NCI-H2081 (cell line): Measurements from ENCODE around the gene SACM1L.
"Not testable (repeated sequence)": the region's sequence is repeated elsewhere in the genome, so short reads cannot be mapped to it uniquely, and the experiment has no call there.

Experiments
- DNase-seq, 2 experiments: peaks; one replicate each; lab custom pipeline; 2025; lab: John Stamatoyannopoulos, UW

Gene SACM1L

DNA sequence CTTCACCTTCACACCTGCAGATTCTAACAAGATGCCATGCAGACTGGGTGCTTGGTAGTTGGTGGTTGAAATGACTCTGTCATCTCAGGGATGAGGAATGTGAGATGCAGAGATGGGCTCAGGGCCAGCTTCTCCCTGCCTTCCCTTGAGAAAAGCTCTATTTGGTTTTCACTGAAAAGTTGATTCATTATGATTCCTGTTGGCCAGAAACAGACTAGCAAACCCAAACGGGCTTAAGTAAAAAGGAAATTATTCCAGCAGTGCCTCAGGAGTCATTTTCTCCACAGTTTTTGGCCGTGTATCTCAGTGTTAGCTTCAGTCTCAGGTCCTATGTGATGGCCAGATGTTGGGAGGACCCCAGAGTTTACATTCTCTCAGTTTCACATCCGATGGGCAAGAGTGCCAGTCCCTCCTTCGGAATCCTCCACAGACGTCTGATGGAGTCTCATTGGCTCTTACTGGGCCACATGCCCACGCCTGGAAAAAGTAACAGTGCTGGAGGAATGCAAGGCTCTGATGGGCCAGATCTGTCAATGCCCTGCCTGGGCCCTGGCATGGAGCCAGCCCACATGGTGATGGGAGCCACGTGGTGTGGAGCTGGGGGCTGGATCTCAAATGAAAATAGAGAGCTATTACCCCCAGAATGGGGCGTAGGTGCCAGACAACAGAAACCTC lies 22.3 kb upstream of the SACM1L start:
- DNase-seq = no peak

DNA sequence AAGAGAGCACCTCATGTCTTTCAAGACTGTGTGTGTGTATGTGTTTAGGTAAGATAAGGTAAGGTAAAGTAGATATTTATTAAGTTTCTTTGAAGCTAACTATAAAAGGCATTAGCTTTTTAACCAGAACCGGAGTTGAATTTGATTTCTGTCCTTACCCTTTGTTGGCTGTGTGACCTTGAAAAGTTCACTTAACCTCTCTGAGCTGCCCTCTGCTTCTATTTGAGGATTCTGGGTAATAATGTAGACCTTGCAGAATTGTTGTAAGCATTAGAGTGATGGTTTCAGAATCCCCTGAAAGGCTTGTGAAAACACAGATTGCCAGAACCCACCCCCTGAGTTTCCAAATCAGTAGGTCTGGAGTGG lies 21.6 kb upstream of the SACM1L start:
- no peak for DNase-seq

DNA sequence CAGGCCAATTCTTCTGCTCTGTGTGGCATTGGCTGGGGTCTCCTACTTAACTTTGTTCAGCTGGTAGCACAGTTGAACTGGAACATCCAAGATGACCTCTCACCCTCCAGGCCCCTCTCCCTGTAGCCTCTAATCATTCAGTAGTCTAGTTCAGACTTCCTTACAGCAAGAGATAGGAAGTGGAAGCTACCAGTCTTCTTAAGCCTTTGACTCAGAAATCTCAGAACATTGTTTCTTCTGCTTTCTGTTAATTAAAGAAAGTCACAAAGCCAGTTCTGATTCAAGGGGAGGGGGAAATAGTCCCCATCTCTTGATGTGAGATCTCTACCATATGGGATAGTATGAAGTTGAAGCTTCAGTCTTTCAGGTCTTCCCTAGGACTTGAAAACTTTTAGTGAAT lies 18.8 kb upstream of the SACM1L start:
- no peak for DNase-seq

DNA sequence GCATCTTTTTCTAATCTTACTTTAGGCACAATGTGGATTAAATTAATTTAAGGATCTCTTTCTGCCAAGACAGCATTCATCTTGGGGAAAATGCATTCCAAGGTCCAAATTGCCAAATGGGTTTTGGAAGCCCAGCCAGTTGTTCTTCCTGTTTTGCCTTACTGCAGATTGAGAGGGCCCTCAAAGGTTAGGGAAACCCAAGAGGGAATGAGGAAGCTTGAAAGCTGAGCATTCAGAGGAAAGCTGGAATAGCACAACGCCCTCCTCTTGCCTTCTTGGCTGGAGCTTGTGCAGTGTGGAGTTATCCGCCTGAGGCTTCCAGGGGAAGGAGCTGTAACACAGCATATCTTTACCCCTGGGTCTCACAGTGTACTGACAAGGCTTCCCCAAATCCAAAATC lies 18.2 kb upstream of the SACM1L start:
- no peak for DNase-seq

DNA sequence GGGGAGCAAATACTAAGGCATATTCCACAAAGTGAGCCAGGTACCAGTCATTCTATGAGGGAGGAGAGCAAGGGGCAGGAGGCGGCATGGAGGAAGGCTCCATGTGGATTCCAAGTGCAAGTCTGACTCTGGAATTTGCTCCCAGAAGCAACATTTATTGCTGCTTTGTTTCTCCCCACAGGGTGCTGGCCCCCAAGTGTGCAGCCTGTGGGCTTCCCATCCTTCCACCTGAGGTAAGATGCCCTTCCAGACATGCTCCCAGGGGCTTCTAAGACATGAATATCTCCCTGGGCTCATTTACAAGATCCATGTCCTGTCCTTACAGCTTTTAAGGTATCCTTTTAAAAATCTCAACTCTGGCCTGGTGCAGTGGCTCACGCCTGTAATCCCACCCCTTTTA lies 15.9 kb upstream of the SACM1L start:
- DNase-seq = no peak

DNA sequence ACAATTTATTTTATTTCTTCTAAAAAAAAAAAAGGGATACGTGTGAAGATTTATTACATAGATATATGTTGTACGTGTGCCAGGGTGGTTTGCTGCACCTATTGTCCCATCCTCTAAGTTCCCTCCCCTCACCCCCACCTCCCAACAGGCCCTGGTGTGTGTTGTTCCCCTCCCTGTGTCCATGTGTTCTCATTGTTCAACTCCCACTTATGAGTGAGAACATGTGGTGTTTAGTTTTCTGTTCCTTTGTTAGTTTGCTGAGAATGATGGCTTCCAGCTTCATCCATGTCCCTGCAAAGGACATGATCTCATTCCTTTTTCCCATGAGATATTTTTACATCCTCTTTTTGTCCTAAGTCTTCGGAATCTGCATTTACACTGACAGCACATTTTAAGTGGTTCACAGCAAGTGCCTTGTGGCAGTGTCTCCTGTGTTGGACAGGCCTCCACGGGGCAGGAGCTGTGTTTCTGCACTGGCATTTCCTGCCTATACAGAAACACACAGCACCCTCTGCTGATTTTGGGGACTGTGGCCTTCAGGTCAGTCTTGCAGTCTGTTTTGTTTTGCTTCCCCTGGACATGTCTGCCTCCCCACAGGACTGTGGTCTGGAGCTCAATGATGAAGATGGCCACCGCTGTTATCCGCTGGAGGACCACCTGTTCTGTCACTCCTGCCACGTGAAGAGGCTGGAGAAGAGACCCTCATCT lies 12.7 kb upstream of the SACM1L start:
- DNase-seq = no peak

DNA sequence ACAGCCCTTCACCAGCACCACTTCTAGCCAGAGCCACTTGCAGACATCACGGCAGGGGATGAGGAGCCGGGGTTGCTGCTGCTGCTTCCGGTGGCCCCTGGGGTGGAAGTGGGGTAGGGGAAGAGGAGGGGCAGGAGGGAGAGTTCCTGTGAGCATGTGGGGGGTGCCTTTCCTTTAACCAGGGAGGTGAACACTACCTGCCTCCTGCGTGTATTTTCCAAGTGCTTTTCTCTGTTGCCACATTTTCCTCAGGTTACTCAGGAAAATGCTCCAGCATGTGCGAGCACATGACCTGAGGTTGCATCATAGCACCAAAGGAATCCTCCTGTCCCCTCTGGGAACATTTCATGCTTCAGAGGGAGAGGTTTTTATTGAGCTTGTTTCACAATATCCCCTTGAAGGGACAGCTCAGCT lies 12.2 kb upstream of the SACM1L start:
- DNase-seq = no peak

DNA sequence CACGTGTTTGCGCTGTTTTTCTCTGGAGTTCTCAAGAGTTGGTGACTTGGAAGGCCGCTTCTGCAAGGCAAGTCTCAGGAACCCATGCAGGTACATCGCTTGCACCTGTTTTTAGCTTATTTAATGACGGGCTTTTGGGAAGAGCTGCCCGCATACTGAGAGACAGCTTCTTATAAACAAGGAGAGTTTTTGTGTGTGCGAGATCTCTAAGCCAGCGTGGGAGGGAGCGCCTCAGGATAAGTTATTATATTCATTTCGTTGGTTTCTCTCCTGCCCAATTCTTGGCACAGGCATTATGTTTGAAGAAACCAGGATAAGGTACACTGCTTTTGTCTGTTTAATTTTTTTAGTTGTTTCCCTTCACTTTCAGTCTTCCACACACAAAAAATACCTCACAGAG lies 11.4 kb upstream of the SACM1L start:
- DNase-seq = no peak

DNA sequence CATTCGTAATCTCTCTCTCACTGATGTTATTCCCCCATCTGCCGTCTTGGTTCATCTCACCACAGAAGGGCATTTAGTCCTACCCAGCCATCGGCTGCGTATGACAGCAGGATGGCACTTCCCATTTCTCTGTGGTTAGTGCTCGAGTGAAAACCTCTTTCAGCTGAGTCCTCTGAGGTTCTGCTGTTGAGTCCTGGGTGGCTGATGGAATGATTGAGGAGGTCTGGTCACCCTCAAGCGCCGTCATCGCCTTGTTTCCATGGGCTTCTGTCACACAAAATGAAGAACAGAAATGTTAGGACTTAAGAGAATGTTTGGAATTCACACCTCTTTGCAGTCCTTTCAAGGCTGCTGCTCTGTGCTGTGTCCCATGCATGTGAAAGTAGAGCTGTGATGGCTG lies 9.4 kb upstream of the SACM1L start:
- no peak for DNase-seq

DNA sequence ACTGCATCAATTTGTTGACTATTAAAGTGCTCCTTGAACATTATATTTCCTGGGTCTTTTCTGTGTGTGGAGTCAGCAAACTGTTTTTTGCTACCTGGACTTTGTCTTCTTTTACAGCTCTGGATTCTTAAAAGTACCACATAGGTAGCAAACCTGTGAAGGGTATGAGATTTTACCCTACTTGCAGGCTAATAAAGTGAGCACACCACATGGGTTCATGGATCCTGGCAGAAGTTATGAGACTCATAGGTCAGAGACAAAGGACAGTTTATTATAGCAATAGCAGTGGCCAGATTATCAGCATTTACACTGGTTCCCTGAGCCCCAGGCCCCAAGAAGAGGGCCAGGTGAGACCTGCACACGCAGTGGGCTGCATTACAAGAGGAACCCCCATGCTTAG lies 8.0 kb upstream of the SACM1L start:
- no peak for DNase-seq

DNA sequence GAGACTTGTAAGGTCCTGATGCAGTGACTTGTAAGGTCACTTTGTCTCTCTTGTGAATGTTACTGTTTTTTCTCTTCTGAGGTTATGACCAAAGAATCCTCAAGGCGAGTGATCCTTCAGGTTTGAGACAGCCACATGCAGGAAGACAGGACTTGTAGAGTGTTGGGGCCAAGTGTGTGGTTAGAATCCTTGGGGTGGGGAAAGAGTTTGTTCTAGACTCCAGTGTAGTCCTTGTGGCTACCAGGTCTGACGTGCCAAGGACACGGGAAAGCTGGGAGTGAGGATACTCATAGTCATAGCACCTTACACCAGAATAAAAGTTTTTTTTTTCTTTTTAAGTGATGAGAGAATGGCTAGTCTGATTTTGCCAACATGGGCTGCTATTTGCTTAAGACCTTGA lies 7.3 kb upstream of the SACM1L start:
- no peak for DNase-seq

DNA sequence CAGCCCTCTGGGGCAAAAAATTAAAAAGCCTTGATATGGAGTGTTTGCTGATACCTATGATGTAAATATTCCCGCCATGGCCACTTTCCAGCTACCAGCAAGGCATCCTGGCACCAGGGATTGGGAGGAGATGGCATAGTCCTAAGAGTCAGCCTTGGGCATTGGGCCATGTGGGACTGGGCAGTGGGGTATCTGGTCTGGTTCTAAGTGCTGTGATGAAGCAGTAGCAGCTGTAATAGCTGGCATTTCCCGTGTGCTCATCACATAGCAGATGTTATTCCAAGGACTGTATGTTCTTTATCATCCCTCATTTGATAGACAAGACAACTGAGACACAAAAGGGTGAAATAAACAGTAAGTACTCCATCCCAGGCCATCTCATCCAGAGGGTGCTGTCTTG lies 6.9 kb upstream of the SACM1L start:
- DNase-seq = no peak

DNA sequence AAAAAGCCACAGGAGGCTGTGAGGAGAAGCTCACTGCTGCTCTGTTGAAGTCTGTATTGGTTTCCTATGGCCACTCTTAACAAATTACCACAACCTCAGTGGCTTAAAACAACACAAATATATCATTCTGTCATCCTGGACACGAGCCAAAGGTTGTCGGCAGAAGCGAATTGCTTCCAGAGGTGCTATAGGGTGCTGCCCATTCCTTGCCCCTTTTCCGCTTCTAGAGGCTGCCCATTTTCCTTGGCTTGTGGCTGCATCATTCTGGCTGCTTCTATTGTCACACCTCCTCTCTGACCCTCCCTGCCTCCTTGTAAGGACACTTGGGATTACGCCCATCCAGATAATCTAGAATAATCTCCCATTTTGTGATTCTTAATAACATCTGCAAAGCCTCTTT lies 6.4 kb upstream of the SACM1L start:
- no peak for DNase-seq

DNA sequence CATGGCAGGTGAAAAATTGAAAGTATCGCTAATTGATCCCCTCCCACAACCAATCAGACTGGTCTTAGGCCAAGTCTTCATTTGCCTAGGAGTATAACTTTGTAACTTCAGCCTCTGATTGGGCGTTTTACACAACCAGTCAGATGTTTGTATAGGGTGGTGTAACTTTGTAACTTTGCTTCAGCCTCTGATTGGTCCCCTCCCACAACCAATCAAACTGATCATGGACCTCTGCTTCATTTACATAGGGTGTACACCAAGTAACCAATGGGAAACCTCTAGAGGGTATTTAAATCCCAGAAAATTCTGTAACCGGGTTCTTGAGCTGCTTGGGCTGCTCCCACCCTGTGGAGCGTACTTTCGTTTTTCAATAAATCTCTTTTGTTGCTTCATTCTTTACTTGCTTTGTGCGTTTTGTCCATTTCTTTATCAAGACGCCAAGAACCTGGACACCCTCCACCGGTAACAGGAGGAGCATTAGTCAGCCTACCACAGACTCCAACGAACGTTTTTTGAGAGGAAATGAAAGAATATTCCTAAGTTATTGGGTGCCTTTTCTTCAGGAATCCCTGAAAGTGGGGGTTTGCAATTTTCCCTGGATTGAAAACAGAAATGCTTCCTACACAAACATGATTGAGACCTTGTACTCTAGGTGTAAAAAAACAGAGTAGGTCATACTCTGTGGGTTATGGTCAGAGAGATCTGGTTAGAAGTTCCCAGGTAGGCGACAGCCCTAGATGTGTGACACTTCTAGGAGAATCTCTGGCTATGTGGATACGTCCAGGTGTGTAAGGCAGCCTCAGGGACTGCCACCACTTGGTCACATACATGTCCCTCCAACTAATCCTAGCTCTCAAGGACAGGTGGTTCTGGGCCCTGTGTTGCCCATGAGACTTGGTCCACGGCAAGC lies 5.5 kb upstream of the SACM1L start:
- DNase-seq = no peak

DNA sequence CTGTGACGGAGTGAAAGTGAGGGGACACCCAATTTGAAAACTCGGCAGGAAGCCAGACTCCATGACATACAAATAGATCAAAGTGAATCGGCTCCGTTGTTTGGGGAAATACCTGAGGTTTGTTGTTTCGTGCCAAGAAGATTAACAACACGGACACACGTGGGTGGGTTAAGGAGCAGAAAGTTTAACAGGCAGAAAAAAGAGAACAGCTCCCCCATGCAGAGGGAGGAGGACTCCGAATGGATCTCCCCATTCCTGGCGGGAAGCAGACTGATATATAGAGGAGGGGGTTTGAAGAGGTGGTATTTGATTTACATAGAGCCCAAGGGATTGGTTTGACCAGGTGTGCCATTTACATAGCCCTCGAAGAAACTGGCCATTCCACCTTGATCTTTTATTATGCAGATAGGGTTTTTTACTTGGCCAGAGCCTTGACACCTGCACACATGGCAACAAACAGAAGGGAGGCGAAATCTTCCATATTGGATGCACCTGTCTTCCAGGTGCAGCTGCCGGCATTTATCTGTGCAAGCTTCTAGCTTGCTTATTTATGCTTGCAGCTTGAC lies 4.8 kb upstream of the SACM1L start:
- no peak for DNase-seq

DNA sequence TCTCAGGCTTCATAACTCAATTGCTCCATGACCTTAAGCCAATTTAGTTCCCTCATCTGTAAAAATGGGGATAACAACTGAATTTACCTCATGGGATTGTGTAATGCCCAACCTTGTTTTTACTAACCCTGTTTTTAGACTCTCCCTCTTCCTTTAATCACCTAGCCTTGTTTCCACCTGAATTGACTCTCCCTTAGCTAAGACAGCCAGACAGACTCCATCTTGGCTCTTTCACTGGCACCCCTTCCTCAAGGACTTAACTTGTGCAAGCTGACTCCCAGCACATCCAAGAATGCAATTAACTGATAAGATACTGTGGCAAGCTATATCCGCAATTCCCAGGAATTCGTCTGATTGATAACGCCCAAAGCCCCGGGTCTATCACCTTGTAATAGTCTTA lies 3.5 kb upstream of the SACM1L start:
- not testable (repeated sequence) for DNase-seq

DNA sequence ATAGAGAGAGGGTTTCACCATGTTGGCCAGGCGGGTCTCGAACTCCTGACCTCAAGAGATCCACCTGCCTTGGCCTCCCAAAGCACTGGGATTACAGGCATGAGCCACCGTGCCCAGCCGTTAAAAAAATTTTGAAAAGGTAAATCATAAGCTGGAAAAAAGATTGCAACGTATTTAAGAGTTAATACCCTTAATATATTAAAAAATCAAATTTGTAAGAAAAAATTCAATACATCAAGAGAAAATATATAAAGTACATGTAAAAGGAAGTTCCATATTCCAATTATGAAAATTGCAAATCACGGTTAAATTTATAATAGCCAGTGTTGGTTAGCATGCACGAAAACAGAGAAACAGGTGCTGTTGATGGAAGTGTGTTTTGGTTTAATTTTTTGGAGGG lies 2.3 kb upstream of the SACM1L start:
- no peak for DNase-seq

DNA sequence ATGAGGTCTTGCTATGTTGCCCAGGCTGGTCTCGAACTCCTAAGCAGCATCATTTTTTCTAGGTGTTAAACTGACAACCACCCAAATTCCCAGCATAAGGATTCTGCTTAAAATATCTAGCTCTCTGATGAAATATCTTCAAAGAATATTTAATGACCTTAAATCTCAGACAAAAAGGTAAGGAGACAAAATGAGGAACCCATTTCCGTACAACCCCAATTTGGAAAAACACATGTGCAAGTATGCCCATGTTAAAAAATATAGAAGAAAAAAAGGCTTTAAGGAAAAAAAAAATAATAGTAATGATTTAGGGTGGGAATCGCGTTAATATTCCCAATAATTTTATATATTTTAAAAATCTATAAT lies 1.4 kb upstream of the SACM1L start:
- peak in 1 of 2 experiments; percentile 7 for DNase-seq

DNA sequence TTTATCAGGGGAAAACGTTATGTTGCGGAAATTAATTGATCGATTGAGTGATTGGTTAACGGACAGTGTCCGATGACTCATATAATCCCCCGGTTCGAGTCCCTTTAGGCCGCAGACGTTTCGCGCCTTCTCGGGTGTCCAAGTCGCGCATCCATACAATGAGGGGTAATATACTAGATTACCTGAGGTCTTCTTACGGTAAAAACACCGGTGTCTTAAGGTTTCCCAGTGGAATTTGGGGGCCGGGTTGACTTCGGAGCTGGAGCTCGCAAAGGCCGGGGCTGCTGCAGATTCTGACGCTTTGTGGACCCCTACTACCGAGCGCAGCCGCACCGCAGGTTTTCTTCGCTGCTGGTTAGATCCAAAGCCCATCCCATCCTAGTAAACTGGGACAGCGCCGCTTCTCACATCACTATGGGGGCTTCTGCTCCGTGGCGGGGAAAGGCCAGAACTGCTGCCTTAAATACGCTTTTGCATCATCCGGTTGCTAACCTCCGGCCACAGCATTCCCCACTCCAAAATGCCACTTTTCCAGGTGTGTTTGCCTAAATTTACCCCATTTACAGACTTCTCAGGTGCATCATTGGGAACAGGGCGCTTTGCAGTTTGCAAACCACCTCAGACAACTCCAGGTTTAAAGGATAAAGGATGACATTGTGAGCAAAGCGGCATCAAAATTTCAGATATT lies 858 bp upstream of the SACM1L start:
- DNase-seq = peak; percentile 63 to 68

DNA sequence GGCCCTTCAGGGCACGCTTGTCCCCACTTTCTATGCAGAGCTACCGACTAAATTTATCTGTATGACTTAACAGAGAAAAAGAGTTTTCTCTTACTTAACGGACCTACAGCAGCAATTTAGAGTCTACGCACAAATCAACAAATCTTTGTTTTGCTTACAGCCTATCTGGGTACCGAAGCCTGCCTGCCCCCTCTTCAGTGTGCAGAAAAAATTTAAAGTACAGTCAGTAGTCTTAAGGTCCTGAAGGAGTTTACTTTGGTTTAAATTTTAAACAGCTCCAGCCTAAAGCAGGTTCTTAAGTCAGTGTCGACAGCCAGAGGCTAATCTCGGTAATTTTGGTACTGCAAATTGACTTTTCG lies 570 bp downstream of the SACM1L start:
- DNase-seq = no peak

DNA sequence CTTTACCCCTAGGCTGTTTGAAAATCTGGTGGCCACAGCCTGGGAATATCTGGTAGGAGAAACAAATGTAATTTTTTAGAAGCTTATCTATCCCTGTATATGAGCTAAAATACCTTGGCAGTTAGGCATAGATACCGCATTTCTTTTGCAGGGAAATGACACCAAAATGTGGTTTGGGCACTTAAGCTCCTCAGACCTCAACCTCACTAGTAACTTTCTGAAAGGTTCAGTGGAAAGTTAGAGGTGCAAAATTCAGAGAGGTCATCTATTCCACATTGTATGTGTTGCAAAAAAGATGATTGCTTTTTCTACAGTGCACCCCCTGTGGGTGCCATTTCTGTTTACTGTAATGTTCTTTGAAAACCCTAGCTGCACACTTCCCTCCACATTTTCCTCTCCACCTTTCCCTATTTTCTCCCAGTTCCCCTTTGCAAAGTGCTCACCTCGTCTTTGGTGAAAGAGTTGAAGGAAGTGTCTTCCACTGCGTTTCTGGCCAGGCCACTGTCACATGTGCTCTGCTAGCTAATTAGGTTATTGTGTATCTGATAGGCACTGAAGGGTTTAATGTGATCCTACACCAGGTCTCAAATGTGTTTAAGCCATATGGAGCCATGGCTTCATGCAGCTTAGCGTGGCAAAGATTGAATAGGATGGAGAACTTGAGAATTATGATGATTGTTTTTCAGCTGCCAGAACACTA lies 1.3 kb downstream of the SACM1L start:
- peak; percentile 23 to 69 for DNase-seq

DNA sequence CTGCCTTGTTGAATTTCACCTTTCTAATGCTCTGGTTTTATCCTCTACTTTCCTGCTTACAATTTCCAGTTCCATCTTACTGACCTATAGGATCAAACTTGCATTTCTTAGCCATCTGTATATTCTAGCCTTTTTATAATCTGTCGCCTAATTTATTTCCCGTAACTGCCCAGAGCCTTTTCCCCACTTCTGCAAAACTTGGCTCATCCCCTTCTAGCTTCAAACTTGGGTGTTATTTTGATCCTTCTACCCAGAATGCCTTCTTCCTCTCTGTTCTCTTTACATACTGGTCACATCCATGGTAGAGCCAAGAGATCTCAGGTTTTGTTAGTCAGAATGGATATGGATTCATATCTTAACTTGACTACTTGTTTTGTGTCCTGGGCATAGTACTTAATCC lies 2.6 kb downstream of the SACM1L start:
- no peak for DNase-seq
